22Rv1 (cell line): Measurements from ENCODE around the gene SLC24A4.

Source experiments
- ZFX ChIP-seq: fragments of 450-650 bp; IDR thresholded peaks from 2 replicates; pipeline ENCODE4 v1.6.1; 2017; ENCODE audit warnings: antibody characterized with exemption, borderline replicate concordance
- TF ChIP-seq, protein P1 (sequence below): fragments of 450-650 bp; IDR thresholded peaks from 2 replicates; pipeline ENCODE4 v1.5.1; 2017; ENCODE audit warnings: mild to moderate bottlenecking

DNA sequence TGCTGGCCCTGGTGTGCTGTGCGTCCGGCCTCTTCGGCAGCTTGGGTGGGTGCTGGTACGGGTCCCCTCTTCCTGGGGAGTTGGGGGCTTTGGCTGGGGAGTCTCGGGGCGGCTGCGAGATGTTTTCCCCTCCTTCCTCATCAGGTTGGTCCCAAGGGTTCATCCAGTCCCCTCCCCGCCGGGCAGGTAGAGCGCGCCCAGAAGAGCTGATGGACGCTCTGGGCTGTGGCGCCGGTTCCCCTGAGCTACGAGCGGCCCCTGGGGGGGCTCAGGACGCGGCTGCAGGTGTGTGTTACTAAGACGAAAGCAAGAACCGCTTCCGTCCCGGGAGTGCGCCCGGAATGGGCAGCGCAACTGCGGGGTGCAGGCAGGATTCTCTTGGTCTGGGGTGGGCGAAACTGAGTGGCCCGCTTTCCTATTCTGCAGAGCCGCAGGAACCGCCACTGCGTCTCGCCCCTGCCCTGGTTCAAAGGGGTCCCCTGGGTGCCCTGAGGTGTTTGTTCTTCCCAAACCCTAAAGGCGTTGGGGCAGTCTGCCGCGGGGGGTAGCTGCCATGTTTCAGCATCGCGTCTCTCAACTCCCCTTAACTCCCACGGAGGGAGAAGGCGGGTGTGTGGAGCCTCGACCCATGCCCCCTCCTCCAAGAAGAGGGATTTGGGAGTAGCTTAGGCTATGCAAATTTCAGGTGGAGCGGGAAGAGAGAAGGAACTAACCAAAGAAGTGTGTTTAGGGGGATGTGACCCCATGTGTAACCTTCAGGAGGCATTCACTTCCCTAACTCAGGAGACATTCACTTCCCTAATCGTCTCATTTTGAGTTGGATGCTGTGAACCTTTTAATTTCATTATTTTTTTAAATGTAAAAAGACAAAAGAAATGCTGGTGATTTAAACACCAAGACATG lies 1.2 kb downstream of the SLC24A4 start:
- TF ChIP-seq, protein P1, sequence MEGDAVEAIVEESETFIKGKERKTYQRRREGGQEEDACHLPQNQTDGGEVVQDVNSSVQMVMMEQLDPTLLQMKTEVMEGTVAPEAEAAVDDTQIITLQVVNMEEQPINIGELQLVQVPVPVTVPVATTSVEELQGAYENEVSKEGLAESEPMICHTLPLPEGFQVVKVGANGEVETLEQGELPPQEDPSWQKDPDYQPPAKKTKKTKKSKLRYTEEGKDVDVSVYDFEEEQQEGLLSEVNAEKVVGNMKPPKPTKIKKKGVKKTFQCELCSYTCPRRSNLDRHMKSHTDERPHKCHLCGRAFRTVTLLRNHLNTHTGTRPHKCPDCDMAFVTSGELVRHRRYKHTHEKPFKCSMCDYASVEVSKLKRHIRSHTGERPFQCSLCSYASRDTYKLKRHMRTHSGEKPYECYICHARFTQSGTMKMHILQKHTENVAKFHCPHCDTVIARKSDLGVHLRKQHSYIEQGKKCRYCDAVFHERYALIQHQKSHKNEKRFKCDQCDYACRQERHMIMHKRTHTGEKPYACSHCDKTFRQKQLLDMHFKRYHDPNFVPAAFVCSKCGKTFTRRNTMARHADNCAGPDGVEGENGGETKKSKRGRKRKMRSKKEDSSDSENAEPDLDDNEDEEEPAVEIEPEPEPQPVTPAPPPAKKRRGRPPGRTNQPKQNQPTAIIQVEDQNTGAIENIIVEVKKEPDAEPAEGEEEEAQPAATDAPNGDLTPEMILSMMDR = no peak
- TF ChIP-seq ZFX = no peak
